HG02973 (cell line): ENCODE data around the gene MED9.
A peak's percentile ranks its signal among the peaks of the same experiment; 100 is the strongest.
"Not testable (repeated sequence)": the region's sequence is repeated elsewhere in the genome, so short reads cannot be mapped to it uniquely, and the experiment has no call there.

Experiments used
- ATAC-seq: cut with Tn5 transposase; IDR thresholded peaks from one replicate; pipeline ENCODE4 v1.9.1; 2021; ENCODE audit warnings: moderate library complexity; ENCODE audit not compliant: unreplicated experiment

MED9 gene

GRCh38 chr17:17476865-17477467 lies at the start of gene MED9:
Gene MED9 (plus strand): TSS chr17:17477000. CDS start chr17:17477042, 42 bp downstream.
- ATAC-seq, result peak; percentile 72

DNA sequence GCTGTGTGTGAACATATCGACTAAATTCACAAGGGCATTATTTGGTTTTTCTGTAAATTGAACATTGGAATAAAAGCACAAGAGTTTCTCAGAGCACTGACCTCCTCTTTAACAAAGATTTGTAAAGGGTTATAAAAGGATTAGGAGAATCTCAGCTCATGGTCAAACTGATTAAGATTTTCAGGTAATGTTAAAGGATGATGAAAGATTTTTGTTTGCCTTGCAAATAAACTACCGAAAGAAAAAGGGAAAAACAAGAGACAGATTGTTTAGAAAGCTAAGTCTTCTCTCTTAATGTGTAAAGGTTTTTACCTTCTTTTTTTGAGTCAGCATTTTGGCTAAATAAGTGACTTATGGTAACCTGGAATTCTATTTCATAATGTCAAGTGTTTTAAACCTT lies 47.6 kb upstream of the MED9 start:
- ATAC-seq, result no peak

- not testable (repeated sequence) for ATAC-seq
These were observed 45.9 kb upstream of the MED9 start for GRCh38 chr17:17430924-17431323.

- ATAC-seq, result no peak
These were observed 45.2 kb upstream of the MED9 start for GRCh38 chr17:17431605-17432004.

GRCh38 chr17:17433000-17433703 lies 43.6 kb upstream of the MED9 start:
- ATAC-seq, result no peak

DNA sequence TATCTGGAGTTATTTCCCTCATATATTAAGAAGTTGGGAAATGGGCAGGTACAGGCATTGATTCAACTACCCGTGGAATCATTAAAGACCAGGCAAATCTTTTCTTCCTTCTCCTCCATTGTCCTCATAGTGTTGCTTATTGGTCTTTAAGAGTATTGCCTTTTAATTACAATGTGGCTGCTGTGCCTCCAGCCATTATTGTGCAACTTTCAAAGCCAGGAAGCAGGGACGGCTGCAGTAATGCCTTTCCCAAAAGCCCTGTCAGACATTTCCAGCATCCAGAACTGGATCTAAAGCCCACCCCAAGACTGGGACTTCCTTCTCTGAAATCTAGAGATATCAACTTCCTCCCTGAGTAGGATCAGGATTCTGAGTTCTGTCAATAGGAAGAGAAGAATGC lies 42.3 kb upstream of the MED9 start:
- no peak for ATAC-seq

DNA sequence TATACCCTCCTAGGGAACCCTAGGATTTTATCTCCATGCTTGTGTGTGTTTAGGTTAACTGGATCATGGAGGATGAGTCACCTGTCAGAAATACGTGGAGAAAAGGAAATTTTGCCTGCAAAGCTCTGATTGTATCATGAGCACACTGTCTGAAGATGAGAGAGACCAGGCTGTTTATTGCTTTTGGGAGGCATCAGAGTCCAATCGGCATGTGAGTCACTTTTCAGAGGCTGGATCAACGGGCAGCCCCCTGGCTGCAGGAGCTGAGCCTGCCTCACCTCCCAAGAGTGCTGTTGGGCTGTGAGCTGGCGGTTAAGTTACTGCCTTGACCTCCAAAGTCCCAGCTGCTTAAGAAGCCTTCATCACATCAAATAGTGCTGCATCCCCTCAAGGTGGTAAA lies 41.5 kb upstream of the MED9 start:
- ATAC-seq, result no peak

DNA sequence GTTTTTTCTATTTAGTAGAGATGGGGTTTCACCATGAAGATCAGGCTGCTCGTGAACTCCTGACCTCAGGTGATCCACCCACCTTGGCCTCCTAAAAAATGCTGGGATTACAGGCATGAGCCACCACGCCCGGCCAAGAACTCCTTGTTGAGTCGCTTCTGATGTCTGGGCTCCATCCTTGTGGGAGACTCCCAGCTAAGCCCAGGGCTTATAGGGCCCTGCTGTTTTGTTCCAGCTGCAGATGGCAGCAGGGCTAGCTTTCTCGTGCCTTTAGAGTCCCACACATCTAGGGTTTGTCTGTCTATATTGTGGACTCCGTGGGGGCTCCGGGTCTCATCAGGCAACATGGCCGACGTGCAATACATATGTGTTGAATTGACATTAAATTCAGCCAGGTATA lies 39.3 kb upstream of the MED9 start:
- ATAC-seq, result no peak

DNA sequence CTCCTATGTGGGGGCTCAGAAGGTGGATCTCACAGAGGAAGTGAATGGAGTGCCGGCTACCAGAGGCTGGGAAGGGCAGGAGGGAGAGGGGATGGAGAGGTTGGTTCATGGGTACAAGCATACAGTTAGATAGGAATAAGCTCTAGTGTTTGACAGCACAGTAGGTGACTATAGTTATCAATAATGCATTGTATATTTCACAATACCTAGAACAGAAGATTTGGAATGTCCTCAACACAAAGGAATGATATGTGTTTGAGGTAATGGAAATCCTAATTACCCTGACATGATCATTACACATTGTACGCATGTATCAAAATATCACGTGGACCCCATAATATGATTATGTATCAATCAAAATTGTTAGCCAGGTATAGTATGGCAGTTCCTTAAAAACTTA lies 38.9 kb upstream of the MED9 start:
- ATAC-seq, result no peak

DNA sequence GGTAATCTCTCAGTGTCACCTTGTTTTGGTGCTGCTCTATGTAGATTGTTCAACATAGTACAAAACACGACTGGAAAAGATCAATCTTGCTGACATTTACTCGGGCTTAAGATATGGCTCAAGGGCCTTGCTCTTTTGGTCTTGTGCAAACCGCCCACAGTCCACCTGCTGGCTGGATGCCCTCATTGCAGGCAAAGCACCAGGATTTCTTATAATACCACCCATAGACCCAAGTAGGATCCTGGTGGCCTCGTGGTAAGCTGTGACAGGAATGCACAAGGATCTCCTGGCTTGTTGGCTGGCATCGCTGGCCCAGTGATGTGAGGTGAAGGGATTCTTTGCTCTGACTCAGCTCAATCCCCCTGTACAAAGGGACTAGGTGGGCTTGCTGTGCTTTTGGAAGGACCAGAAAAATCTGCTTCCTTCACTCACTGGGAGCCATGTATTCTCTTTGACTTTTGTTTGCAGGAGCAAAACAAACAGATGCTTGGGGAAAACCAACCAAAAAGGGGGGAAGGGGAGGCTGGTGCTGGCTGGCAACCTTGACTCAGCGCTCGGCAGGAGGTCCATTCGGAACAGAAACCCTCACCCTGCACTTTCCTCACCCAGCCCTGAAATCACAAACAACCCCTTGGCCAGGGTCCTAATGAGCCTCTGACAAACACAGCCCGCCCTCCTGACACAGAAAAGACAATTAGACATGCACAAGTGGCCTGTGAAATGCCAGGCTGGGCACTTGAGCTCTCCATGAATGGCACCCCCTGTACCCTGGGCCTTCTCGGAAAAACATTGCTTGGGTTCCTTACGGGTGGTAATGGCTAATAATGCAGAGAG lies 36.6 kb upstream of the MED9 start:
- ATAC-seq, result no peak

GRCh38 chr17:17440938-17441675 lies 35.7 kb upstream of the MED9 start:
- ATAC-seq, result no peak

- ATAC-seq, result no peak
These were observed 33.6 kb upstream of the MED9 start for GRCh38 chr17:17443173-17443572.

DNA sequence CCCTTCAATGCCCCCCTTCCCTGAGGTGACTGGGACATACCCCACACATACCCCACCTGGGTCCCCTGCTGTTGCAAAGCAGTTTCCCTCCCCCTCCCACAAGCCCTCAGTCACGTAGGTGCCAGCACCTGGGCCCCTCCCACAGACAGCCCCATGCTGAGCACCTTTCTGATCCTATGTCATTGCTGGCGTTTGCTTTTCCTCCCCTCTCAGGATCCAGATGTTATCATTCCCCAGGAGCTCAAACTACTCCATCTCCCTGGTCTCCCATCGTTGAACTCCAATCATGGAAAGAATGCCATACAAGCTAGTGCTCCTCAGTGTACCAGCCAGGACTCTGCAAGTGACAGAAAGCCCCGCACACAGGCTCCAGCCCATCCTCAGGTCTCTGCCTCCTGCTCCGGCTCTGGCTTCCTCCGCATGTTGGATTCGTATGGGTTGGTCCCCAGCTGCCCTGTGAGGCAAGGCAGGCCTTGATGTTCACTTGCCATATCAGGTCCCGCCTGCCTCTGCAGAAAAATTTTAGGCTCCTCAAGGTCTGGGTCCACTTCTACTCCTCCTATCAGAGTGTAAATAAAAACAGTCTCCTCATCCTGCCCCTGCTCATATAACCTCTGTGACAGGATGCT lies 31.4 kb upstream of the MED9 start:
- no peak for ATAC-seq

DNA sequence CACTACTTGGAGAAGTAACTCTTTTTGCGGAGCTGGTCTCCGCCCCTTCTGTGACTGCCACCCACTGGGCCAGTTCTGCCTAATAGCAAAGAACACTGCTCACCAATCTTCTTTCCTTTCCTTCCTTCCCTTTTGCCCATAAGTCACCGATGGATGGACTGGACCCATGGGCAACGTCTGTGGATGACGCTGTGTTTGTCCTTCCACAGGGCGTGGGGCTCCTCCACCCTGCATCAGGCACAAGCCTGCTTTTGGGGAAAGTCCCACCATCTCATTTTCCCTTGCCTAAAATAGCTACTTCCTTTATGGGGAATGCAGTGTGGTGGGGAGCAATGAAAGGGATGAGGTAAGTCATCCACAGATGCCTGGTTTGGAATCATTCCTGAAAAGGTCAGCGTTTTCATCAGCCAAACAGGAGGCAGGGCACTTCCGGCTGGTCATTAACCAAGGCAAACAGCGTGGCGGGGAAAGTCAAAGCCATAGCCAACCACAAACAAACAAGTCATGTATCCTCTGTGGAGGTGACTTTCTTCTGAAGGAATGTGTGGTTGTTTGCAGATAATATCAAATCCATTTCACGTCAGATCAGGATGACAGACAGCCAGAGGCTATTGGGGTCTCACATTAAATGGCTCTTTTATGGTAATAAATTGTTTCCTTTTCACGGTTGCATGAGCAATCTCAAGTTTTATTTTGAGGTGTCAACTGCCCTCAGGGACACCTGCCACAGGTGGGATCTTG lies 30.7 kb upstream of the MED9 start:
- no peak for ATAC-seq

DNA sequence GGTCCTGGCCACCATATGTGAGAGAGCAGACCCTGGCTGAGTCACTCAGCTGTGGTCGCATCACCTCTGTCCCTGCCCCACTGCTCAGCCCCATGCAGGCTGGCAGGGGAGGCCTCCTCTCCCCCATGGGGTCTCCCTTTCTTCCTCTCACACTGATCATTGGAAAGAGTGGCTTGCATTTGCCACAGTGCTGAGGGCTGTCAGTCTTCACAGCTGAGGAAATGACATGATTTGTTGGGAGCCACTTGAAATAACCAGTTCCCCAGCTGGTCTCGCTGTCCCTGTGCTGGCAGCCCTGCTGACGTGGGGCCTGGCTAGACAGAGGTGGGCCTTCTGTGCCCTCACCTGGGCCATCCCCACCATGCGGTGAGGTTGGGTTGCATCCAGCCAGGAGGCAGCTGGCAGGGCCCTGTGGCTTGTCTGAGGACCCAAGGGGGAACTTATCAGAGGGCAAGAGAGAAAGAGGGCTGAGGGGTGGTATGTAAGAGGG lies 30.1 kb upstream of the MED9 start:
- no peak for ATAC-seq

DNA sequence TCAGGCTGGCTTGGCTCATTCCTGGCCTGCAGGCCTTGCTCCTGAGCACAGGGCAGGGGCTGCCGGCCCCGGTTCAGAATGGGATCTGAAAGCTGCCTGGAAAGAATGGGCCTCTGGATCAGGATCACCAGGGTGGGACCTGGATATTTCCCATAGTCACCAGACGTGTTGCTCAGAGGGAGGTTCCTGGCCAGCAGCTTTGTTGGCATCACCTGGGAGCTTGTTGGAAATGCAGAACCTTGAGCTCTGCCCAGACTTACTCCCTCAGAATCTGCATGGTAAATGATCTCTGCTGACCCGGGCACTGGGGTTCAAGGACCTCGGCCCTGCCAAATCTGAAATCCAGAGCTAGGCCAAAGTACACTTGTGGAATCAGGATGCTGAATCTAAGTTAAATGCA lies 29.5 kb upstream of the MED9 start:
- no peak for ATAC-seq

DNA sequence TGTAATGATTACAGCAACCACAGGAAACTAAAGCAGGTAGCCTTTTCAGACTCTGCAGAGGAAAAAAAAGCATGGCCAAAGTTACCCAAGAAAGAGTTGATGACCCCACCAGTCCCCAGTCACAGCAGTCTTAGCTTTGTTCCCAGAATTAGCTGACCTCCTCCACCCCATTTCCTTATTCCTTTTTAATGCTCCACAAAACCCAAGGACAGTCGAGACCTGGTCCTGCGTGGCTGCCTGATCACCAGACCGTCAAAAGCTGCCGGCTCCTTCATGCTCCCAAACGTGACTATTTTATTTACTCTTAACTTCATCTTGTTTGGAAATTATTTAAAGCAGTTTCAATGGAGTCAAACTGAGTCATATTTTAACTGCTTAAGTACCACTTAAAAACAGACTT lies 28.7 kb upstream of the MED9 start:
- no peak for ATAC-seq

DNA sequence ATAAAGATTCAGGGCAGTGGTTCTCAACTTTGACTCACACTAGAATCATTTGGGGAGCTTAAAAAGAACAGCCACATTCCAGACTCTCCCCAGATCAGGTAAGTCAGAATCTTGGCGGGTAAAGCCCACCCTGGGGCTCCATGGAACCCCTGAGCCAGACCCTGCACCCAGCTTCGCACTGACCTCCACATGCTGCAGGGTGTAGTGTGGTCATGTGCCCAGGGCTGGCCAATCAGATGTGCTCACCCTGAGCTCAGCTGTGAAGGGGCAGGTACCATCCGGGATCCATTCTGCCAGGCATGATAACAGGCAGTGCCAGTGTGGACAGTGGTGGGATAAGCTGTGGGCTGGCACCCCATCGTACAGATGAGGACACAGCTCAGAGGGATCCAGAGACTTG lies 28.1 kb upstream of the MED9 start:
- ATAC-seq, result no peak

DNA sequence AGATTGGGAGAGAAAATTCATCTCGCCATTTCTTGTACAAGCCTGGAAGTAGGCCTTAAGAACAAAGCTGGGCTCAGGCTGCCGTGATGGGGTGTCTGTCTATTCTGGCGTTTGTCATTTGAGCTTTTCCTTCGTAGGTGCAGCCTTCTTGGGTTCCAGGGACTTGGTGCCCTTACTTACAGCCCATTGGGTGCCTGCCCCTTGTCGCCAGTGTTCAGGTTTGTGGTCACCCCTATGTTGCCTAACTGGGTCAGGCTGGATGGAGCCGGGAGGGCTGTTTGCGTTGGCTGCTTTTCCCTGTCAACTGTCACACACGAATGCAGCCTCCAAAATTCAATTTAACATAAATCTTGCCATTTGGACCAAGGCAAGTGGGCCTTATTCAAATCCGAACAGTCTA lies 23.7 kb upstream of the MED9 start:
- no peak for ATAC-seq

DNA sequence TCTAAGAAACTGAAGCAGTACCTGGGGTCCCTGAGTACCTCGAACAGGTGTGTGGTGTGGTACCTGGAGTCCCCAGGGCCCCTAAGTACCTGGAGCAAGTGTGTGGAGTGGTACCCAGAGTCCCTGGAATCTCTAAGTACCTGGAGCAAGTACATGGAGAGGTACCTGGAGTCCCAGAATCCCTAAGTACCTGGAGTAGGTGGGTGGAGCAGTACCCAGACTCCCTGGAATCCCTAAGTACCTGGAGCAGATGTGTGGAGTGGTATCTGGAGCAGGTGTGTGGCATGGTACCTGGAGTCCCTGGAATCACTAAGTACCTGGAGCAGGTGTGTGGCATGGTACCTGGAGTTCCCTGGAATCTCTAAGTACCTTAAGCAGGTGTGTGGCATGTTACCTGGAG lies 22.5 kb upstream of the MED9 start:
- ATAC-seq, result no peak
